ENCODE data around the gene AATF. TPM values are rescaled to one million over a fixed set of nuclear protein-coding genes. Genes with fewer than 3 reads are reported as not detected.
A peak's percentile ranks its signal among the peaks of the same experiment; 100 is the strongest.

AATF gene
- total and polyA plus RNA-seq, 9 of the 15 experiments (the other 6 are each of a cell fraction or from before 2014, with no cell fraction given): 34.5 to 133 (median 90.1) TPM

DNA sequence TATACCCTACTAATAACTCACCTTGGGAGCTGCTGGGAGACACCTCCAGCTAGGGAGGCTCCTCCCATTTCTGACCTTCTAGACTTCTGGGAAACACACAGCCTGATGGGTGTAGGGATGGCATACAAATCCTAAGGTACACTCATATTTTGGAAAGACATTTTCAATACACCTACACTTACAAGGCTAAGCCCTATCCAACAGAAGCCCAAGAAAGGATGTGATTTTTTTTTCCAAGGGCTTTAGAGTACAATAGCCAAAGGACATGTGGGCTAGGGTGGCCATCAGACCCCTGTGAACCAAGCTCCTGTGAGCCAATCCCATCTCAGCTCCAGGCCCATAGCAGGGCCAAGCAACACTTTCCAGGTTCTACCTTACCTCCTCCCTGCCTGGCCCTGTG is 143.9 kb downstream of the AATF start:
- FAIRE-seq: no peak
- in situ Hi-C loops (cut with MboI) (no loop called here), intact Hi-C loops (cut with micrococcal nuclease) (no loop called here)
- Histone ChIP-seq H3K27ac (ENCODE audit: extremely low read depth, low read depth, low read length) (no peak overlapping the region), H3K27me3 (ENCODE audit: control insufficient read depth in 2 of 2, insufficient read depth in 2 of 2, low read length in 2 of 2) (no peaks in the 10 kb centered on the region), H4K20me1 (replicated peaks; ENCODE audit: control insufficient read depth, insufficient read depth, low read length) (no peaks in the 10 kb centered on the region), H3K36me3 (ENCODE audit: control insufficient read depth, insufficient read depth, low read length) (peaks cover 98% of the 10 kb centered on the region), H2AFZ (ENCODE audit: low read depth, low read length) (no peak overlapping the region), H3K4me1 (replicated peaks in 1 of 2; ENCODE audit: control insufficient read depth in 2 of 2, insufficient read depth in 2 of 2, low read length in 2 of 2) (no peaks in the 10 kb centered on the region), H3K9me3 (replicated peaks; ENCODE audit: control insufficient read depth, insufficient read depth, low read depth, low read length) (no peaks in the 10 kb centered on the region), H3K9ac (ENCODE audit: insufficient read depth in 1 of 2, low read depth in 2 of 2, low read length in 2 of 2) (no peak overlapping the region), H3K9me1 (ENCODE audit: control insufficient read depth, insufficient read depth, low read length) (no peaks in the 10 kb centered on the region), H3K4me3 (no peak overlapping the region), H3K4me2 (ENCODE audit: insufficient read depth, low read length) (no peak overlapping the region), H3K79me2 (ENCODE audit: control insufficient read depth, insufficient read depth, low read length) (no peaks in the 10 kb centered on the region)
- ChIA-PET CTCF (ENCODE audit: low intra/inter-chr PET ratio) (no interaction called here), POLR2A (interaction anchor here (0.7 to 1.6 kb wide), 2 partner anchors 11 to 149 kb away, joined by 3 to 4 read pairs; no protein-coding TSS in a partner anchor)
- no peak for ATAC-seq
- BruUV-seq (replicated peaks): no TSS peak
- DNase-seq (ENCODE audit: extremely low read depth in 1 of 4, low spot score in 3 of 4): no peak
- TF ChIP-seq, protein P1, sequence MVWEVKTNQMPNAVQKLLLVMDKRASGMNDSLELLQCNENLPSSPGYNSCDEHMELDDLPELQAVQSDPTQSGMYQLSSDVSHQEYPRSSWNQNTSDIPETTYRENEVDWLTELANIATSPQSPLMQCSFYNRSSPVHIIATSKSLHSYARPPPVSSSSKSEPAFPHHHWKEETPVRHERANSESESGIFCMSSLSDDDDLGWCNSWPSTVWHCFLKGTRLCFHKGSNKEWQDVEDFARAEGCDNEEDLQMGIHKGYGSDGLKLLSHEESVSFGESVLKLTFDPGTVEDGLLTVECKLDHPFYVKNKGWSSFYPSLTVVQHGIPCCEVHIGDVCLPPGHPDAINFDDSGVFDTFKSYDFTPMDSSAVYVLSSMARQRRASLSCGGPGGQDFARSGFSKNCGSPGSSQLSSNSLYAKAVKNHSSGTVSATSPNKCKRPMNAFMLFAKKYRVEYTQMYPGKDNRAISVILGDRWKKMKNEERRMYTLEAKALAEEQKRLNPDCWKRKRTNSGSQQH (CRISPR knock-in tag; IDR thresholded peaks at IDR 0.05): no peak
- TF ChIP-seq PRDM10 (IDR thresholded peaks at IDR 0.05; ENCODE audit: partially characterized antibody): peak; percentile 26
